EH (cell line): Measurements from ENCODE around the gene ERBB2.

Source experiments
- DNase-seq: peaks from one replicate; pipeline ENCODE4 v3.0.0-alpha.2; 2015; ENCODE audit warnings: low read depth

ERBB2 gene

DNA sequence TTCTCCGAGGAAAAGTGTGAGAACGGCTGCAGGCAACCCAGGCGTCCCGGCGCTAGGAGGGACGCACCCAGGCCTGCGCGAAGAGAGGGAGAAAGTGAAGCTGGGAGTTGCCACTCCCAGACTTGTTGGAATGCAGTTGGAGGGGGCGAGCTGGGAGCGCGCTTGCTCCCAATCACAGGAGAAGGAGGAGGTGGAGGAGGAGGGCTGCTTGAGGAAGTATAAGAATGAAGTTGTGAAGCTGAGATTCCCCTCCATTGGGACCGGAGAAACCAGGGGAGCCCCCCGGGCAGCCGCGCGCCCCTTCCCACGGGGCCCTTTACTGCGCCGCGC, at the start of gene ERBB2:
Gene ERBB2 (plus strand): TSS at position 247 of the 330 bp plus-strand sequence. CDS start 175 bp downstream, outside the sequence.
- DNase-seq: peak; percentile 85

DNA sequence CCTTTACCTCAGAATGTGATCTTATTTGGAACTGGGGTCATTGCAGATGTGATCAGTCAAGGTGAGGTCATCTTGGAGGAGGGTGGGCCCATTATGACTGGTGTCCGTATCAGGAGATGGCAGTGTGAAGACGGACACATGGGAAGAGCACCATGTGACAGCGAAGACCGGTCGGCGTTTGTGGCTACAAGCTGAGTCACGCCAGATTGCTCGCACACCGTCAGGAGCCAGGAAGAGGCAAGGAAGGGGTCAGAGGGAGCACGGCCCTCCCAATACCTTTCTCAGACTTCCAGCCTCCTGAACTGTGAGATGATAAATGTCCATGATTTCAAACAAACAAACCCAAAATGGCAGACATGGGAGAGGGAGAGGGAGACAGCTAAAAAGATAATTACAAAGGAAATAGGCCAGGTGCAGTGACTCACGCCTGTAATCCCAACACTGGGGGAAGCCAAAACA, 49.7 kb upstream of the ERBB2 start:
- DNase-seq: no peak

DNA sequence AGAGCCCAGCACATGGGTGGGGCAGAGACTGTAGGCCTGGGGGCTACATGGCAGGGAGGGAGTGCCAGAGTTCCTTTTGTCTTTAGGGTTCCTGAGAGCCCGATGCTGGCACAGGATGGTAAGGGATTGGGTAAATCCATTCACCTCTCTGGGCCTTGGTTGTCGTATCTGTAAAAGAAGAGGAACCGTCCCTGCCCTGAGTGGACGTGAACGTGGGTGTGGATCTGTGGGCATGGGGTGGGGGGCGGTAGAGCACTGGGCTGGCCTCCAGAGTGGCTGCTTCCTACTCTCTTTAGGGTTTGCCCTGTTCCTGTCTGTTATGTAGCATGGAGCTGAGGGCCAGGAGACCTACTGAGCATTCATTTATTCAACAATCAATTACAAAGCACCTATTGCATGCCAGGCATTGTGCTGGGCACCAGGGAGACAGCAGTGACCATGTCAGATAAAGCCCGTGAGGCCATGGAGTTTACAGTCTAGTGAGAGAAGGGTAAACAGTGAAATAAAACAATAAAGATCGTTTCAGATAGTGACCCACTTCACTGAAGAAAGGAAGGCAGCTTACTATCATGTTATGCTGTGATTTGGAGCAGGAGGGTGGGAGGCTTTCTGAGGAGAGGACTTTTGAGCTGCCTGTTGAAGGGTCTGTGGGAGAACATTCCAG, 47.8 kb upstream of the ERBB2 start:
- DNase-seq: no peak

DNA sequence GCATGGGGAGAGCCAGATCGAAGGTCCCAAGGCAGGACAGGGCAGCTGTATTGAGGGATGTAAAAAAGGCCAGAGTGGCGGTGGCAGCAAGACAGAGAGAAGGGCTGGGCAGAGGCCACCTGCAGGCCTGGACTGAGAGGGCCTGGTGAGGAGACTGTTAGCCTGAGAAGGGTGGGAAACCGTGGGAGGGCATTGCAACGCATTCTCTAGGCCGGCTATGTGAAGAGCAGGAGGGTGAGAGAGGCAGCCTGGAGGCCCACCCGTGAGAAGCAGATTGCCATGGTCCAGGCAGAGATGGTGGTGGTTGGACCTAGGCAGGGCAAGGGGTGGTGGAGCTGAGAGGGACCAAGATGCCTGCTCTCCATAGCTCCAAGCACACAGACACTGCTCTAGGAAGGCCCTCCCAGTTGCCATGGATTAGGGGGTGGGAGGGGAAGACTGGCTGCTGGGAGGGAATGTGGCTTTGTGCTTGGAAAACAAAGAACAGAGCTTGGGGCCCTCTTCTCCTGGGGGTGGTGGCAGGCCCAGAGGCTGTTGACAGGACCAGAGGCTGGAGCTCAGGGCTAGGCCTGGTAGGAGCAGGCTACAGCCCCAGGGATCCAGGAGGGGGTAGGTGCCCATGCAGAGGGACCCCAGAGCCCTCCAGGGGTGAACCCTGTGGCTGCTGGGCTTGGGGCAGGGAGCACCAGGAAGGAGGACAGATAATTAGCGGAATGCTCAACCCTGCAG, 47.1 kb upstream of the ERBB2 start:
- DNase-seq: no peak

DNA sequence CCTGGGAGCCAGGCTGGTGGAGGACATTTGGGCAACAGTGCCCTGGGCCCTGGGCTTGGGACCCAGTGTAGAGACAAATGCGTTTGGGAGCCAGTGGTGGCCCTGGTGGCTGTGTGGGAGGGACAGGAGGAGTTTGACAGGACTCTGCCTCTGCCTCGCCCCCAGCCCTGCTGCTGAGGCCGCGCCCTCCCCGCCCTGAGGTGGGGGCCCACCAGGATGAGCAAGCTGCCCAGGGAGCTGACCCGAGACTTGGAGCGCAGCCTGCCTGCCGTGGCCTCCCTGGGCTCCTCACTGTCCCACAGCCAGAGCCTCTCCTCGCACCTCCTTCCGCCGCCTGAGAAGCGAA, 46.6 kb upstream of the ERBB2 start:
- no peak for DNase-seq

DNA sequence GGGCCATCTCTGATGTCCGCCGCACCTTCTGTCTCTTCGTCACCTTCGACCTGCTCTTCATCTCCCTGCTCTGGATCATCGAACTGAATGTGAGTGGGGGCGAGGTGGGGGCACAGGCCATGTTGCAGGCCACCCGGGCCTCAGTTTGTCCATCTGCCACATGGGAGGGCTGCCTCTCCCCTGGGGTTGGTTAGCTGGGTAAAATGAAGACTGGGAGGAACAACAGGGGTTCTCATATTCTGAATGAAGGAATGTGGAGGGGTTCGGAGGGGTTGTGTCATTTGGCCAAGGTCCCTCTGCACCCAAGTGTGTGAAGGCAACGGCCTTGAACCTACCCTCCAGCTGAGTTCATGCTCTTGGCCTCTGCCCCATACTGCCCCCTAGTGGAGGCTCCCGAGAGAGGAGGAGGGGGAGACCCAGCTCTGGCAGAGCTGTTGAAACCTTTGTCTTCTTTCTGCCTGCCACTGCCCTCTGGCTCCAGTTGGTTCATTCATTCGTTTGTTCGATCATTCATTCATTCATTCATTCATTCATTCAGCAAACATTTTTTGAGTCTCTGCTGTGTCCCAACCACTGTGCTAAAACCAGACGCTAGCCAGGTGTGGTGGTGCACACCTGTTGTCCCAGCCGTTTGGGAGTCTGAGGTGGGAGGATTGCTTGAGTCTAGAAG, 46.1 kb upstream of the ERBB2 start:
- DNase-seq: peak; percentile 54

DNA sequence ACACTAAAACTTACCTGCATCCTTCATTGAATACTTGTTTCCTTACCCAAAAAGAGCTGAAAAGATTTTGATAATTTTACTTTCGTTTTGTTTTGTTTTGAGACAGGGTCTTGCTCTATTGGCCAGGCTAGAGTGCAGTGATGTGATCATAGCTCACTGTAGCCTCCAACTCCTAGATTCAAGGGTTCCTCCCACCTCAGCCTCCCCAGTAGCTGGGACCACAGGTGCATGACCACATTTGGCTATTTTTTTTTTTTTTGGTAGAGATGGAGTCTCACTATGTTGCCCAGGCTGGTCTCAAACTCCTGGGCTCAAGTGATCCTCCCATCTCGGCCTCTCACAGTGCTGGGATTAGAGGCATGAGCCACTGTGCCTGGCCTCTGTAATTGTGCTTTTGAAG, 44.8 kb upstream of the ERBB2 start:
- DNase-seq: no peak

DNA sequence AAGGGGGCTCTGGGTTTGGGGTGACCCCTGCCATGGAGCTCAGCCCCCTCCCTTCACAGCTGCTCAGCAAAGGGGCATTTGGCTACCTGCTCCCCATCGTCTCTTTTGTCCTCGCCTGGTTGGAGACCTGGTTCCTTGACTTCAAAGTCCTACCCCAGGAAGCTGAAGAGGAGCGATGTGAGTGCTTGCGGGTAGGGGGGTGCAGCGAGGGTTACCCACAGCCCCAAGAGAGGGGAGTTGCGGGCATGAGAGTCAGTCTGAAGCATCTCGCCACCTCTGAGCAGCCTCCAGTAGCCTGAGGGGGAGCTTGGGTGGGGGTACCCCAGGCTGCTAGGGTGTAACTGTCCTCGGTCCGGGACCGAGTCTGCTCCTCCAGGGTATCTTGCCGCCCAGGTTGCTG, 41.5 kb upstream of the ERBB2 start:
- DNase-seq: no peak

DNA sequence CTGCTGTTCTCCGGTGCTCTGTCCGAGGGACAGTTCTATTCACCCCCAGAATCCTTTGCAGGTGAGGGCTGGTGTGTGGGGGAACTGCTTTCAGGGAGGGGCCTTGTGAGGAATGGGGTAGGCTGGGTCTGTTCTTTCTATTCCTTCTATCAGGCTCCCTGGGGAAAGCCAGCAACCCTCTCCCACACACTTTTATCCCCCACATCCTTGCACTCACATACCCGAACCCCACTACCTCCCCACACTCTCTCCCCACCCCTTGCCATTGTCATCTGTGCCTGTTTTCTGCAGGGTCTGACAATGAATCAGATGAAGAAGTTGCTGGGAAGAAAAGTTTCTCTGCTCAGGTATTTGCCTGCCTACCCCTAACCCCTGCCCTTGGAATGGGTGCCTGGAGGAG, 41.1 kb upstream of the ERBB2 start:
- DNase-seq: no peak

DNA sequence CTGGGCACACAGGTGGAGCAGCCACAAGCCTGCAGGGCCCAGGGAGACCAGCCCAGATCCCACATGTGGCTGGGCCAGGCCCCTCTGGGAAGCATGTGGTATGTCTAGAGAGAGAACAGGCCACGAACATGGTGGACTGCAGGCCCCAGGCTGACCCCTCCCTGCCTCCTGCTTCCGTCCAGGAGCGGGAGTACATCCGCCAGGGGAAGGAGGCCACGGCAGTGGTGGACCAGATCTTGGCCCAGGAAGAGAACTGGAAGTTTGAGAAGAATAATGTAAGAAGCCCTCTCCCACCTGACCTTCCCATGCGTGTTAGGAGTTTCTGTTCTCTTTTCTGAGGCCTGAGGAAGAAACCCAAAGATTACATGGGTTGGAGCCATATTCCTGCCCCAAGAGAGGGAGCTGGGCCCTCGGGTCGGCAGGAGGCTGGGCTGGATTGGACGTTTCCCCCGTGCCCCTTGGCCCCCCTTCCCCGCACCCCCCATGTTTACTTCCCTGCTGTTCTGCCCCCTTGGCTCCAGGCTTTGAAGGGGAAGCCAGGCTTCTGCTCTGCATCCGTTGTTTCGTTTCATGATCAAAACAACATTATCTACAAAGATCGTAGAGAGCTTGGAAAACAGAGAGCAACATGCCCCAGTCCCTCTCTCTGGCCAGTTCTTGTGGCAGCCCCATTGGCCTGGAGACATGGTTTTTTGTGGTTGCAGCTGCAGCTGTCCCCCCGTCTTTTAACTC, 40.4 kb upstream of the ERBB2 start:
- DNase-seq: no peak

DNA sequence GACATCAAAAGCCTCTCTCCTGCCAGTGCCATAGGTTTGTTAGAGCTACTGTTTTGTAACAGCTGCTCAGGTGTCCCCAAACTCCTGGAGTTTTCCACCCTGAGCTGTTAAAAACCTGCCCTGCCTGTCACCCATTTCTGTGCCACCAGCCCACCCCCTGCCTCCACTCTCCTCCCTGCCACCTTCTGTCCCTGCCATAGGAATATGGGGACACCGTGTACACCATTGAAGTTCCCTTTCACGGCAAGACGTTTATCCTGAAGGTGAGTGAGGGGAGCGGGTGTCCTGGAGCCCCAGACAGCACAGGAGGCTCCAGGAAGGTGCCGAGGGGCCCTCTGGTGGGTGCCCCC, 39.9 kb upstream of the ERBB2 start:
- DNase-seq: no peak

DNA sequence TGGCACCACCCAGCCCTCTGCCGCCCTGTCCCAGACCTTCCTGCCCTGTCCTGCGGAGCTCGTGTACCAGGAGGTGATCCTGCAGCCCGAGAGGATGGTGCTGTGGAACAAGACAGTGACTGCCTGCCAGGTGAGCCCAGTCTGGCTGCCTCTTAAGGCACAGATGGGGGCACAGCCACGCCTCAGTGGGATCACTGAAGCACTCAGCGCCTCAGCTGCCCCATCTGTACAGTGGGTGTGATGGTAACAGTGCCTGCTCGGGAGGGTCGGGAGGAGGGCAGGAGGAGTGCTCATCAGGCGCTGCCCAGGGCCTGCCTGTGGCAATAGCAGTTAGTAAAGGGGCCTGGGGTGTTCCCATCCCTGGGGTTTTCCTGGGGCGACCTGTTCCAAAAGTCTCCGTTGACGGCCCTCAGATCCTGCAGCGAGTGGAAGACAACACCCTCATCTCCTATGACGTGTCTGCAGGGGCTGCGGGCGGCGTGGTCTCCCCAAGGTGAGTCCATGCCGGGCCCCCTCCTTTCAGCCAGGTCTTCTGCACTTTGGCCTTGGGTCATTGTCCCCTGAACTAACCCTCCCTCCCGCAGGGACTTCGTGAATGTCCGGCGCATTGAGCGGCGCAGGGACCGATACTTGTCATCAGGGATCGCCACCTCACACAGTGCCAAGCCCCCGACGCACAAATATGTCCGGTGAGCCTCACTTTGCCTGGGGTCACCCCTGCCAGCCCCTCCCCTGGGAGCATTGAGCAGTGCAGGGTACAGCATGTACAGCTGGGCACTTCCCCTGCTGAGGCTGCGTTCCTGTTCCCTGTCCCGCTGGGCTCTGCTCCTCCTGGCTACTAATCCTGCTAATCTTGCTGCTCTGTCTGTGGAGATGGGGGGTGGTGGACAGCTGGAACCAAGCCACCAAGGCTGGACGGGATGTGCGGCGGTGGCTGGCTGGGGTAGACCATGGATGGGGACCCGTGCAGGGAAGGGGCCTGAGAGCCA, 39.2 kb upstream of the ERBB2 start:
- no peak for DNase-seq

DNA sequence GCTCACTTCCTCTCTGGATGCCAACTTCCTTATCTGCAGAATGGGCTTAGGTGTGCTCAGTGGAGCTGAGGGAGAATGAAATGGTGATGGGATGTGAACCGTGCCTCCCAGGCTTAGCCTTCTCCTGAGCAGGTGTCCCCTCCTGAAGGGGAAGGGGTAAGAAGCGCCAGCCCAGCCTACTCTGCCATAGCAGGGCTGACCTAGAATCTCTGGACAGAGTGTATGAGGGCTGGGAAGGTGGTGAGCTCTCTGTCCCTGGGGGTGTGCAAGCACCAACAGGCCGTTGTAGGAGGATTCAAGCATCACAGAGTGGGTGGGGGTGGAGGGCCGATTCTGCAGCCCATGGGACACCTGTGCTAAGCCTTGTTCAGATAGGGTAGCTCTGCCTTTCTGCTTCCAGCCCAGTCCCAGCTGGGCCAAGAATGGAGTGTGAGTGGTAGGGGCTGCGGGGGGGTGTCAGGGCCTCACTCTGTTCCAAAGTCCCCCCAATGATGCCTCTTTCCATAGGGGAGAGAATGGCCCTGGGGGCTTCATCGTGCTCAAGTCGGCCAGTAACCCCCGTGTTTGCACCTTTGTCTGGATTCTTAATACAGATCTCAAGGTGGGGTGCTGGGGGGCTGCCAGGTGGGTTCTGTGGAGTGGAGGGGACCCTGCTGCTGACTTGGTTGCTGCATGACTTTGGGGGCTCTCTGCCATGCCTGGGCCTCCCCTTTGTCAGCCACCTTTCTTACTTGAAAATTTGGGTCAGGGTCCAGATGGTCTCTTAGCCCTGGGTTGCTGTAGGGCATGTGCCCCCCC, 37.9 kb upstream of the ERBB2 start:
- no peak for DNase-seq

DNA sequence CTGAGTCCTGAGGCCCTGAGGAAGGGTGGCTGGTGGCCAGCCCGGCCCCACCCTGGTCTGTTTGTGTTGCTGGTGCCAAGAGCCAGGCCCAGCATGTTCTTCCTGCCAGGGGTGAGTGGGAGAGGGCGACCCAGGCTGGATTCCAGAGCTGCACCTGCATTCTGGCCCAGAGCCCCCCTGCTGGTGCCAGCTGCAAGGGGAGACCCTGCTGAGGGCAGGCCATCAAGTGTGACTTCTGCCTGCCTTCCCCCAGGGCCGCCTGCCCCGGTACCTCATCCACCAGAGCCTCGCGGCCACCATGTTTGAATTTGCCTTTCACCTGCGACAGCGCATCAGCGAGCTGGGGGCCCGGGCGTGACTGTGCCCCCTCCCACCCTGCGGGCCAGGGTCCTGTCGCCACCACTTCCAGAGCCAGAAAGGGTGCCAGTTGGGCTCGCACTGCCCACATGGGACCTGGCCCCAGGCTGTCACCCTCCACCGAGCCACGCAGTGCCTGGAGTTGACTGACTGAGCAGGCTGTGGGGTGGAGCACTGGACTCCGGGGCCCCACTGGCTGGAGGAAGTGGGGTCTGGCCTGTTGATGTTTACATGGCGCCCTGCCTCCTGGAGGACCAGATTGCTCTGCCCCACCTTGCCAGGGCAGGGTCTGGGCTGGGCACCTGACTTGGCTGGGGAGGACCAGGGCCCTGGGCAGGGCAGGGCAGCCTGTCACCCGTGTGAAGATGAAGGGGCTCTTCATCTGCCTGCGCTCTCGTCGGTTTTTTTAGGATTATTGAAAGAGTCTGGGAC, 37.1 kb upstream of the ERBB2 start:
- DNase-seq: no peak

DNA sequence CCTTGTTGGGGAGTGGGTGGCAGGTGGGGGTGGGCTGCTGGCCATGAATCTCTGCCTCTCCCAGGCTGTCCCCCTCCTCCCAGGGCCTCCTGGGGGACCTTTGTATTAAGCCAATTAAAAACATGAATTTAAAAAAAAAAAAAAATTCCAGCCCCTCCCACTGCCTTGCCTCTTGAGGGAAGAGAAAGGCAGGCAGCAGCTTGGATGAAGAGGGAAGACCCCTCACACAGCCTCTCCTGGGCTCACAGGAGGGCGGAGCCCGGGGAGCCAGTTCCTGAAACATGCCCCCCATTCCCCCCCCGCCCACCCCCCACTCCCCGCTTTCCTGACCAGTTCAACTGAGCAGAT, 36.5 kb upstream of the ERBB2 start:
- DNase-seq: no peak

DNA sequence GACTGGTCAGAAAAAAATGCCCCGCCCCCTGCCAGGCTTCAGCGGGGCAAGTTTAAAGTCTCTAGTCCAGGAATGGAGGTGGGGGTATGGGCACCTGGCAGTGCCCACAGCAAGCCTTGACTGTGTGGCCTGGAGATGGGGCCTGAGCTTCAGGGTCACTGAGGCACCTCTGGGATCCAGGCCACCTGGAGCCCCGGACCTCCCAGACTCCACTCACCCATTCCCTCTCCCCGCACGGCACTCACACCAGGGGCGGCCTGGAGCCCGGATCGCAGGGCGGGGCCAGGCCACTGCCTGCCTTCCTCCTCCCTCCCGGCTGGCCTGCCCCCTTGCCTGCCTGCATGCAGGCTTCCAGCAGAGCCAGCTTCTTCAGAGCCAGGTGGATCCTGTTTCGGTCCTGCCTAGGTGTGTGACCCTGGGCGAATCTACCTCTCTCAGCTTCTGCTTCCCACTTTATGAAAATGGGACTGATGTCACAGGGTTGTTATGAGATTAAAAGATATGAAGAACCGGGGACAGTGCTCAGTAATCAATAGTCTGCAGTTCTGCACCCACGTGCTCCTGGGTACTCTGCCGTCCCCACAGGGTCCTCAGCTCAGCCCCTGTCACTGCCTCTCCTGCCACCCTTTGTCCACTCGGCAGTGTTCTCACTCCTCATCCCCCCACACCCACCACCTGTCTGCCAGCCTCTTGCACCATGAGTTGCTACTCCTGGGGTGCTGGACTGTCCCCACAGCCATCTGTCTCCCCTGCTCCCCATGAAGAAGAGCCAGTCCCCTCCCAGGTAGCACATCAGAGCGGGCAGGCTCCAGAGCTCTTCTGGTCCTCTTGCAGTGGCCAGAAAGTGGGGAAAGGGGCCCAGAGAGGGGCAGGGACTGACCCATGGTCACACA, 35.9 kb upstream of the ERBB2 start:
- DNase-seq: peak; percentile 49

DNA sequence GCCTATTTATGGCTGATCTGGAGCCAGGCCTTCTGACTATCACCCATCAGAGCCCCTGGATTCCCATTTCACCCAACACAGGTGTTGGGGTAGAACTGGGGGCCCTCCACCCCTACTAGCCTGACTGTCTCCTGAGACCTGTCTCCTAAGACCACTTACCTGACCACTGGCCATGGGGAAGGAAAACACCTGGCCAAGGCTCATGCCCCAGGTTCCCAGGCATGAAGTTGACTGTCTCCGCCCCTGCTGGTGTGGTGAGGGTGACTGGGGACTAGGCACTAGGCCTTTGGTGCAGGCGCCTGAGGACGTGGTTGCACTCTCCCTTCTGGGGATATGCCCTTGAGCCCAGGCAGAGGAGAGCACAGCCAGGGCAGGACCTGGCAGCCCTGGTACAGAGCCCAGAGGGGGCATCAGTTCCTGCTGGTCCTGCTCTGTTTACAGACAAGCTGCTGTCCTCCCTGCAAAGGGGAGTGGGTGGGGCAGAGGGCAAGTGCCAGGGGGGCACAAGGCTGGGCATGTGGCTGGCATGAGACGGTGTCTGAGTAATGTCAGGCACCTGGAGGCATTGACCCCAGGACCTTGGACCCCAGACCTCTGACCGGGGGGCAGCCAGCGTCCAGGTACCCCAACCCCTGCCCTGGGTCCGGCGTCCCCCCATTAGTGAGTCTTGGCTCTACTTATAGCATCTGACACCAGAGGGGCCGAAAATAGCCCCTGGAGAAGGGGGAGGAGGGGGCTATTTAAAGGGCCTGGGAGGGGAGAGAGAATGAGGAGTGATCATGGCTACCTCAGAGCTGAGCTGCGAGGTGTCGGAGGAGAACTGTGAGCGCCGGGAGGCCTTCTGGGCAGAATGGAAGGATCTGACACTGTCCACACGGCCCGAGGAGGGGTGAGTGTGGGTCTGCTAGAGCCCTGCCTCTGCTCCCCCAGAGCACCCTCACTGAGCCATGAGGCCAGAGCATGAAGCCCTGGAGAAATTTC, 35.0 kb upstream of the ERBB2 start, which contains the start of gene TCAP:
Gene TCAP (plus strand): TSS at position 769 of the 981 bp plus-strand sequence. CDS start 11 bp downstream, at position 780.
- DNase-seq: no peak
